ENCODE results near the gene GSTA5.
"Not testable (repeated sequence)": the region's sequence is repeated elsewhere in the genome, so short reads cannot be mapped to it uniquely, and the experiment has no call there.

DNA sequence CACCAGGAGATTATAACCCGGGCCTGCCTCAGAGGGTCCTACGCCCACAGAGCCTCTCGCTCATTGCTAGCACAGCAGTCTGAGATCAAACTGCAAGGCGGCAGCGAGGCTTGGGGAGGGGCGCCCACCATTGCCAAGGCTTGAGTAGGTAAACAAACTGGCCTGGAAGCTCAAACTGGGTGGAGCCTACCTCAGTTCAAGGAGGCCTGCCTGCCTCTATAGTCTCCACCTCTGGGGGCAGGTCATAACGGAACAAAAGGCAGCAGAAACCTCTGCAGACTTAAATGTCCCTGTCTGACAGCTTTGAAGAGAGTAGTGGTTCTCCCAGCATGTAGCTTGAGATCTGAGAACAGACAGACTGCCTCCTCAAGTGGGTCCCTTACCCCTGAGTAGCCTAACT, 20.5 kb upstream of the GSTA5 start:
- not testable (repeated sequence) for TF ChIP-seq EZH2 (IDR thresholded peaks at IDR 0.05; ENCODE audit: borderline replicate concordance, low read length)
- TF ChIP-seq, protein P1, sequence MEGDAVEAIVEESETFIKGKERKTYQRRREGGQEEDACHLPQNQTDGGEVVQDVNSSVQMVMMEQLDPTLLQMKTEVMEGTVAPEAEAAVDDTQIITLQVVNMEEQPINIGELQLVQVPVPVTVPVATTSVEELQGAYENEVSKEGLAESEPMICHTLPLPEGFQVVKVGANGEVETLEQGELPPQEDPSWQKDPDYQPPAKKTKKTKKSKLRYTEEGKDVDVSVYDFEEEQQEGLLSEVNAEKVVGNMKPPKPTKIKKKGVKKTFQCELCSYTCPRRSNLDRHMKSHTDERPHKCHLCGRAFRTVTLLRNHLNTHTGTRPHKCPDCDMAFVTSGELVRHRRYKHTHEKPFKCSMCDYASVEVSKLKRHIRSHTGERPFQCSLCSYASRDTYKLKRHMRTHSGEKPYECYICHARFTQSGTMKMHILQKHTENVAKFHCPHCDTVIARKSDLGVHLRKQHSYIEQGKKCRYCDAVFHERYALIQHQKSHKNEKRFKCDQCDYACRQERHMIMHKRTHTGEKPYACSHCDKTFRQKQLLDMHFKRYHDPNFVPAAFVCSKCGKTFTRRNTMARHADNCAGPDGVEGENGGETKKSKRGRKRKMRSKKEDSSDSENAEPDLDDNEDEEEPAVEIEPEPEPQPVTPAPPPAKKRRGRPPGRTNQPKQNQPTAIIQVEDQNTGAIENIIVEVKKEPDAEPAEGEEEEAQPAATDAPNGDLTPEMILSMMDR (IDR thresholded peaks at IDR 0.05; ENCODE audit: low read length), result not testable (repeated sequence)

Measured in OCI-LY1 (cell line).